ENCODE data around the gene PLS1. TPM values are rescaled to one million over a fixed set of nuclear protein-coding genes. Genes with fewer than 3 reads are reported as not detected.

Gene PLS1
- total RNA-seq, 1 experiment from 2014 or later: 38.8 TPM

DNA sequence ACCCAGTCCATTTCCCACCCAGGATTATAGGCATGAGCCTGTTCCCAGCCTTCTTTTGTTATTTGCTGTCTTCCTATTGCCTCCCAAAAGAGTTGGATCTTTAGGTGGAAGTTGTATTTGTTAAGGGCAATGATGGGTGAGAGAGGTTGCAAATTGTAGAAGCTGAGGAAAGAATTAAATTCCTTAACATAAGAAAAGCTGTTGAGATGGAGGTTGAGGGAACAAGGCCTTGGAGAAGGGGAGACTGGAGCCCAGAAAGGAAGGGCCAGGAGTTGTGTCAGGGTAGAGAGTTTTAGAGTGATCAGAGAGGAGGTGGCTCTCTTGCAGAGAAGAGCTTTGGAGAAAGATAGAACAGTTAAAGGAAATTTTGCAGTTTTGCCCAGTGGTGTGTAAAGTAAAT lies 46.8 kb downstream of the PLS1 start:
- H3K9ac ChIP-seq (ENCODE audit: low read length): no peak overlapping the region
- no peak overlapping the region for H3K27ac ChIP-seq (ENCODE audit: low read depth, low read length)
- H3K4me3 ChIP-seq (replicated peaks in 1 of 2; ENCODE audit: low read depth in 1 of 2, low read length in 2 of 2): no peak overlapping the region
- BruUV-seq (replicated peaks): no TSS peak
- DNase-seq (ENCODE audit: low read depth, low spot score): no peak
- no peak for TF ChIP-seq CBX3 (IDR thresholded peaks at IDR 0.05; ENCODE audit: low read depth)
- no peak for TF ChIP-seq EZH2phosphoT487 (IDR thresholded peaks at IDR 0.05; ENCODE audit: borderline replicate concordance)
- TF ChIP-seq EGR1 (IDR thresholded peaks at IDR 0.05; ENCODE audit: low read depth): no peak
- no peak for TF ChIP-seq JUND (IDR thresholded peaks at IDR 0.05)
- TF ChIP-seq ZNF274 (IDR thresholded peaks at IDR 0.05; ENCODE audit: low read depth, low read length): no peak
- TF ChIP-seq POLR2A (IDR thresholded peaks at IDR 0.05; ENCODE audit: borderline replicate concordance, extremely low read depth, insufficient read depth, insufficient read length): no peak
- TF ChIP-seq, protein P1, sequence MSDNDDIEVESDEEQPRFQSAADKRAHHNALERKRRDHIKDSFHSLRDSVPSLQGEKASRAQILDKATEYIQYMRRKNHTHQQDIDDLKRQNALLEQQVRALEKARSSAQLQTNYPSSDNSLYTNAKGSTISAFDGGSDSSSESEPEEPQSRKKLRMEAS (IDR thresholded peaks at IDR 0.05): no peak
- TF ChIP-seq ATF3 (IDR thresholded peaks at IDR 0.05): no peak
- TF ChIP-seq POLR2AphosphoS5 (IDR thresholded peaks at IDR 0.05; ENCODE audit: low read depth, low read length): no peak
- no peak for TF ChIP-seq FOSL1 (IDR thresholded peaks at IDR 0.05; ENCODE audit: low read depth)
- no peak for TF ChIP-seq EZH2 (IDR thresholded peaks at IDR 0.05)
- TF ChIP-seq SIN3A (IDR thresholded peaks at IDR 0.05; ENCODE audit: low read depth): no peak
- TF ChIP-seq CEBPB (IDR thresholded peaks at IDR 0.05; ENCODE audit: low read depth): no peak
- TF ChIP-seq TCF7L2 (IDR thresholded peaks at IDR 0.05; ENCODE audit: borderline replicate concordance, extremely low read depth, insufficient read depth, insufficient read length): no peak
- TF ChIP-seq, protein P2, sequence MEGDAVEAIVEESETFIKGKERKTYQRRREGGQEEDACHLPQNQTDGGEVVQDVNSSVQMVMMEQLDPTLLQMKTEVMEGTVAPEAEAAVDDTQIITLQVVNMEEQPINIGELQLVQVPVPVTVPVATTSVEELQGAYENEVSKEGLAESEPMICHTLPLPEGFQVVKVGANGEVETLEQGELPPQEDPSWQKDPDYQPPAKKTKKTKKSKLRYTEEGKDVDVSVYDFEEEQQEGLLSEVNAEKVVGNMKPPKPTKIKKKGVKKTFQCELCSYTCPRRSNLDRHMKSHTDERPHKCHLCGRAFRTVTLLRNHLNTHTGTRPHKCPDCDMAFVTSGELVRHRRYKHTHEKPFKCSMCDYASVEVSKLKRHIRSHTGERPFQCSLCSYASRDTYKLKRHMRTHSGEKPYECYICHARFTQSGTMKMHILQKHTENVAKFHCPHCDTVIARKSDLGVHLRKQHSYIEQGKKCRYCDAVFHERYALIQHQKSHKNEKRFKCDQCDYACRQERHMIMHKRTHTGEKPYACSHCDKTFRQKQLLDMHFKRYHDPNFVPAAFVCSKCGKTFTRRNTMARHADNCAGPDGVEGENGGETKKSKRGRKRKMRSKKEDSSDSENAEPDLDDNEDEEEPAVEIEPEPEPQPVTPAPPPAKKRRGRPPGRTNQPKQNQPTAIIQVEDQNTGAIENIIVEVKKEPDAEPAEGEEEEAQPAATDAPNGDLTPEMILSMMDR (IDR thresholded peaks at IDR 0.05 in 2 of 3, conservative IDR thresholded peaks at IDR 0.05 in 1 of 3; ENCODE audit: borderline replicate concordance in 1 of 3, insufficient read depth in 1 of 3, low read depth in 2 of 3, low read length in 2 of 3): no peak
- no peak for TF ChIP-seq YY1 (IDR thresholded peaks at IDR 0.05; ENCODE audit: extremely low read depth, insufficient replicate concordance, low read depth, low read length)
- TF ChIP-seq ZFX (IDR thresholded peaks at IDR 0.05): no peak
- TF ChIP-seq, protein P3, sequence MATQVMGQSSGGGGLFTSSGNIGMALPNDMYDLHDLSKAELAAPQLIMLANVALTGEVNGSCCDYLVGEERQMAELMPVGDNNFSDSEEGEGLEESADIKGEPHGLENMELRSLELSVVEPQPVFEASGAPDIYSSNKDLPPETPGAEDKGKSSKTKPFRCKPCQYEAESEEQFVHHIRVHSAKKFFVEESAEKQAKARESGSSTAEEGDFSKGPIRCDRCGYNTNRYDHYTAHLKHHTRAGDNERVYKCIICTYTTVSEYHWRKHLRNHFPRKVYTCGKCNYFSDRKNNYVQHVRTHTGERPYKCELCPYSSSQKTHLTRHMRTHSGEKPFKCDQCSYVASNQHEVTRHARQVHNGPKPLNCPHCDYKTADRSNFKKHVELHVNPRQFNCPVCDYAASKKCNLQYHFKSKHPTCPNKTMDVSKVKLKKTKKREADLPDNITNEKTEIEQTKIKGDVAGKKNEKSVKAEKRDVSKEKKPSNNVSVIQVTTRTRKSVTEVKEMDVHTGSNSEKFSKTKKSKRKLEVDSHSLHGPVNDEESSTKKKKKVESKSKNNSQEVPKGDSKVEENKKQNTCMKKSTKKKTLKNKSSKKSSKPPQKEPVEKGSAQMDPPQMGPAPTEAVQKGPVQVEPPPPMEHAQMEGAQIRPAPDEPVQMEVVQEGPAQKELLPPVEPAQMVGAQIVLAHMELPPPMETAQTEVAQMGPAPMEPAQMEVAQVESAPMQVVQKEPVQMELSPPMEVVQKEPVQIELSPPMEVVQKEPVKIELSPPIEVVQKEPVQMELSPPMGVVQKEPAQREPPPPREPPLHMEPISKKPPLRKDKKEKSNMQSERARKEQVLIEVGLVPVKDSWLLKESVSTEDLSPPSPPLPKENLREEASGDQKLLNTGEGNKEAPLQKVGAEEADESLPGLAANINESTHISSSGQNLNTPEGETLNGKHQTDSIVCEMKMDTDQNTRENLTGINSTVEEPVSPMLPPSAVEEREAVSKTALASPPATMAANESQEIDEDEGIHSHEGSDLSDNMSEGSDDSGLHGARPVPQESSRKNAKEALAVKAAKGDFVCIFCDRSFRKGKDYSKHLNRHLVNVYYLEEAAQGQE (IDR thresholded peaks at IDR 0.05; ENCODE audit: low read depth): no peak
- RAD21 ChIA-PET (ENCODE audit: low non-redundant PET in 1 of 2, low total read pairs in 2 of 2, uncharacterized antibody in 2 of 2, unreplicated experiment in 2 of 2): no interaction called here
- POLR2A ChIA-PET: no interaction called here
- no peak for ATAC-seq
- intact Hi-C loops (cut with micrococcal nuclease): no loop called here
- H3K79me2 ChIP-seq (ENCODE audit: insufficient read depth, low read length): peaks cover 4% of the 10 kb centered on the region
- CTCF ChIA-PET: interaction anchor here (1.0 kb wide), 1 partner anchor 56 kb away, joined by 3 read pairs; no protein-coding TSS in a partner anchor
- H3K4me1 ChIP-seq (ENCODE audit: control insufficient read depth in 1 of 2, insufficient read depth in 2 of 2, low read length in 2 of 2): peaks cover 11 to 24% of the 10 kb centered on the region in 2 experiments
- no peaks in the 10 kb centered on the region for H3K9me3 ChIP-seq (ENCODE audit: control insufficient read depth in 1 of 2, insufficient read depth in 1 of 2, low read depth in 1 of 2, low read length in 2 of 2)
- H2AFZ ChIP-seq (ENCODE audit: low read depth, low read length, poor library complexity, severe bottlenecking): no peak overlapping the region
- no peaks in the 10 kb centered on the region for H3K36me3 ChIP-seq (ENCODE audit: control insufficient read depth in 1 of 2, insufficient read depth in 2 of 2, low read length in 2 of 2)
- H4K20me1 ChIP-seq (ENCODE audit: insufficient read depth): no peaks in the 10 kb centered on the region; the same call in 1 of the 2 replicates
- H3K27me3 ChIP-seq (ENCODE audit: insufficient read depth, low read length): no peaks in the 10 kb centered on the region
- H3K9me2 ChIP-seq (ENCODE audit: insufficient read depth): no peaks in the 10 kb centered on the region
- no peak overlapping the region for H3K4me2 ChIP-seq (ENCODE audit: low read length)

All from HCT116 (cell line).